GM12872 (cell line): ENCODE results near the gene SNX3.

Source experiments
- CTCF ChIP-seq: IDR thresholded peaks from 3 replicates; pipeline ENCODE4 v1.5.1; 2011; ENCODE audit warnings: low read depth, mild to moderate bottlenecking, low read length, moderate library complexity; ENCODE audit not compliant: insufficient read depth

The SNX3 gene

GRCh38 chr6:108163267-108163643 lies 97.6 kb downstream of the SNX3 start:
- peak; percentile 49; the same call in 2 of the 3 replicates for TF ChIP-seq CTCF

- TF ChIP-seq CTCF, result no peak
Measured at GRCh38 chr6:108161724-108162282, 99.0 kb downstream of the SNX3 start.
